Right atrium auricular region (tissue), 2 donors: Measurements from ENCODE around the gene CNNM2. TPM values are rescaled to one million over a fixed set of nuclear protein-coding genes. Genes with fewer than 3 reads are reported as not detected.
"Not testable (repeated sequence)": the region's sequence is repeated elsewhere in the genome, so short reads cannot be mapped to it uniquely, and the experiment has no call there.

Source experiments
- DNase-seq: peaks from one replicate; pipeline ENCODE4 v3.0.0-alpha.2; 2019; ENCODE audit warnings: low spot score
- H3K27ac ChIP-seq, 2 donors: fragments of 200-600 bp; sonication (generic); 1 replicate in 1 of 2; 2 replicates in 1 of 2; pipeline ENCODE4 v1.5.1; 2016 to 2019
- H3K27me3 ChIP-seq, 2 donors: fragments of 200-600 bp; sonication (generic); one replicate each; pipeline versions ENCODE4 v1.5.1 to v1.6.0; 2017 to 2019
- H3K36me3 ChIP-seq: fragments of 200-600 bp; sonication (generic); one replicate; pipeline ENCODE4 v1.5.1; 2016
- H3K4me1 ChIP-seq, 2 donors: fragments of 200-600 bp; sonication (generic); one replicate each; pipeline versions ENCODE4 v1.5.1 to v1.6.0; 2017 to 2019
- H3K4me3 ChIP-seq, 2 donors: fragments of 200-600 bp; sonication (generic); 1 replicate in 1 of 2; 2 replicates in 1 of 2; pipeline ENCODE4 v1.5.1; 2017 to 2019; ENCODE audit warnings: mild to moderate bottlenecking in 1 of 2, moderate library complexity in 1 of 2
- H3K9me3 ChIP-seq, 2 donors: fragments of 200-600 bp; sonication (generic); one replicate each; pipeline ENCODE4 v1.5.1; 2019
- CTCF ChIP-seq, 2 donors: fragments of 200-600 bp; sonication (generic); IDR thresholded peaks; one replicate each; pipeline ENCODE4 v1.5.1; 2019; ENCODE audit warnings: antibody characterized with exemption in 2 of 2
- total RNA-seq, 2 donors: library from RNA; depleted of rRNA; stranded (reverse); fragments of >200 nt; gene quantifications; one replicate each; pipeline ENCODE4 v1.1.0, GENCODE V29; 2016

The CNNM2 gene
- total RNA-seq, 2 donors from 2014 or later = 3.3 to 4.1 TPM

- Histone ChIP-seq H3K4me1 (peaks cover 0 to 10% of the 10 kb centered on the region in 2 donors), H3K36me3 (no peaks in the 10 kb centered on the region), H3K27me3 (no peaks in the 10 kb centered on the region), H3K9me3 (no peaks in the 10 kb centered on the region), H3K4me3 (no peak overlapping the region), H3K27ac (no peak overlapping the region)
- no peak for TF ChIP-seq CTCF (IDR thresholded peaks at IDR 0.05)
- no peak for DNase-seq
These were observed 142.5 kb downstream of the CNNM2 start for GRCh38 chr10:103060575-103060974.

- peak in 1 of 2 donors; percentile 43 for TF ChIP-seq CTCF (IDR thresholded peaks at IDR 0.05)
- H3K36me3 ChIP-seq = no peaks in the 10 kb centered on the region
- H3K9me3 ChIP-seq = no peaks in the 10 kb centered on the region
- H3K27ac ChIP-seq = no peak overlapping the region
- no peaks in the 10 kb centered on the region for H3K4me1 ChIP-seq
- DNase-seq = no peak
- no peaks in the 10 kb centered on the region for H3K27me3 ChIP-seq
- no peak overlapping the region for H3K4me3 ChIP-seq
These were observed 144.9 kb downstream of the CNNM2 start for GRCh38 chr10:103062854-103063590.

GRCh38 chr10:103064956-103065355 lies 146.9 kb downstream of the CNNM2 start:
- DNase-seq = no peak
- Histone ChIP-seq H3K9me3 (no peaks in the 10 kb centered on the region), H3K4me1 (peaks cover 0 to 7% of the 10 kb centered on the region in 2 donors), H3K27me3 (no peaks in the 10 kb centered on the region), H3K36me3 (no peaks in the 10 kb centered on the region), H3K27ac (no peak overlapping the region), H3K4me3 (no peak overlapping the region)
- no peak for TF ChIP-seq CTCF (IDR thresholded peaks at IDR 0.05)

GRCh38 chr10:103066141-103067098 lies 148.3 kb downstream of the CNNM2 start:
- H3K4me3 ChIP-seq = no peak overlapping the region
- H3K36me3 ChIP-seq = no peaks in the 10 kb centered on the region
- H3K27ac ChIP-seq = no peak overlapping the region
- H3K9me3 ChIP-seq = no peaks in the 10 kb centered on the region
- TF ChIP-seq CTCF (IDR thresholded peaks at IDR 0.05) = no peak
- no peaks in the 10 kb centered on the region for H3K27me3 ChIP-seq
- peaks cover 0 to 8% of the 10 kb centered on the region in 2 donors for H3K4me1 ChIP-seq
- DNase-seq = no peak

GRCh38 chr10:103067099-103067477 lies 149.0 kb downstream of the CNNM2 start:
- DNase-seq, H3K4me3 ChIP-seq, H3K4me1 ChIP-seq, H3K27me3 ChIP-seq, H3K27ac ChIP-seq, H3K36me3 ChIP-seq, H3K9me3 ChIP-seq: not testable (repeated sequence)

GRCh38 chr10:103067484-103067883 lies 149.4 kb downstream of the CNNM2 start:
- no peaks in the 10 kb centered on the region for H3K27me3 ChIP-seq
- H3K27ac ChIP-seq = no peak overlapping the region
- DNase-seq = no peak
- no peaks in the 10 kb centered on the region for H3K9me3 ChIP-seq
- TF ChIP-seq CTCF (IDR thresholded peaks at IDR 0.05) = no peak
- peaks cover 0 to 8% of the 10 kb centered on the region in 2 donors for H3K4me1 ChIP-seq
- no peaks in the 10 kb centered on the region for H3K36me3 ChIP-seq
- H3K4me3 ChIP-seq = no peak overlapping the region
